Gastrocnemius medialis (tissue), 4 donors: ENCODE results near the gene ZNF865.

Experiments
- CTCF ChIP-seq, 5 experiments: fragments of 450-650 bp in 3 of 5; fragments of 200-600 bp in 2 of 5; sonication (generic) in 2 of 5; IDR thresholded peaks in 4 of 5; conservative IDR thresholded peaks in 1 of 5; 1 replicate in 4 of 5; 2 replicates in 1 of 5; pipeline ENCODE4 v1.5.1; 2016 to 2019; ENCODE audit warnings: antibody characterized with exemption in 5 of 5, mild to moderate bottlenecking in 3 of 5, moderate library complexity in 3 of 5
- POLR2A ChIP-seq, 2 donors: fragments of 450-650 bp; IDR thresholded peaks; one replicate each; pipeline ENCODE4 v1.6.1; 2017; ENCODE audit warnings: antibody characterized with exemption in 2 of 2, mild to moderate bottlenecking in 2 of 2, moderate library complexity in 2 of 2

DNA sequence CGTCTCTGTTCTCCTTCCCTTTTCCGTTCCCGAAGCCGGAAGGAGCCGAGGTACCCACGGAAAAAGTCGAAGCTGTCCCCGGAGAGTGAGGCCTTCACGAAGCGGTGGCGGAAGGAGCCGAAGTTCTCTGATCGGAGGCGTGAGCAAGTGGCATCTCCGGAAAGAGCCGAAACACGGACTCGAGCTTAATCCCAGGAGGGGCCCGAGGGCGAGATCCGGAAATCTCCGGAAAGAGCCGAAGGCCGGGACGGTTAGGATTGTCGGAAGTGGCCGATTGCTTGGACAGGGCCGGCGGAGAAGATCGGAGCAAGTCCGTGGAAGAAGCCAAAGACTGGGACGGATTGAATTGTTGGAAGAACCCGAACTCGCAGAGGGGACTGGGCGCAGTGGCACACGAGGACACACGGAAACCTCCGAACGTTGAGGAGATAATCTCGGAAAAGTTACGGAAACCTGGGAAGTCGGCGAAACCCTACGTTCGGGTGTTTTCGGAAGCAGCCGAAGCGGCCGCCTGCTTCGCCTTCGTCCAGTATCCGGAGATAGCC is 48.9 kb downstream of the ZNF865 start:
- no peak for TF ChIP-seq POLR2A (IDR thresholded peaks at IDR 0.05)
- TF ChIP-seq CTCF (IDR thresholded peaks at IDR 0.05 in 4 of 5, conservative IDR thresholded peaks at IDR 0.05 in 1 of 5) = no peak
